ENCODE measurements around the gene C1QL4. TPM values are rescaled to one million over a fixed set of nuclear protein-coding genes. Genes with fewer than 3 reads are reported as not detected.

Gene C1QL4
- total and polyA plus RNA-seq, 2 donors (not counting 1 experiment from before 2014, with no cell fraction given): 0.17 TPM; not detected in 1

GRCh38 chr12:49294086-49294803 lies 42.7 kb downstream of the C1QL4 start:
- TF ChIP-seq CTCF (conservative IDR thresholded peaks at IDR 0.05 in 1 of 2, IDR thresholded peaks at IDR 0.05 in 1 of 2; ENCODE audit: low read depth in 1 of 2, low read length in 2 of 2) (no peak), EZH2 (IDR thresholded peaks at IDR 0.05; ENCODE audit: low read length, missing control alignments) (no peak)
- DNase-seq (ENCODE audit: low read depth in 2 of 2): no peak
- Histone ChIP-seq H3K79me2 (ENCODE audit: control insufficient read depth, insufficient read depth, low read length) (no peaks in the 10 kb centered on the region), H3K4me1 (ENCODE audit: control insufficient read depth, extremely low read depth, insufficient read depth, low read length) (no peaks in the 10 kb centered on the region), H3K27me3 (ENCODE audit: control insufficient read depth, insufficient read depth, low read length) (peaks cover 27% of the 10 kb centered on the region), H3K27ac (ENCODE audit: insufficient read depth, low read length) (no peak overlapping the region), H3K9me3 (ENCODE audit: control insufficient read depth, insufficient read depth, low read depth, low read length) (no peaks in the 10 kb centered on the region), H3K36me3 (ENCODE audit: control insufficient read depth, insufficient read depth, low read length) (no peaks in the 10 kb centered on the region), H2AFZ (ENCODE audit: low read length) (no peak overlapping the region), H3K4me3 (replicated peaks in 1 of 4; ENCODE audit: control extremely low read depth in 1 of 4, insufficient read depth in 1 of 4, low read depth in 3 of 4, low read length in 4 of 4) (no peak overlapping the region), H3K9ac (ENCODE audit: insufficient read depth, low read length) (no peak overlapping the region), H3K4me2 (ENCODE audit: extremely low read depth, insufficient read depth, low read length) (no peak overlapping the region), H4K20me1 (ENCODE audit: control insufficient read depth, extremely low read depth, insufficient read depth, low read length) (no peaks in the 10 kb centered on the region)

- Histone ChIP-seq H3K27ac (ENCODE audit: insufficient read depth, low read length) (no peak overlapping the region), H2AFZ (ENCODE audit: low read length) (peak overlapping the region; percentile 4), H3K9ac (ENCODE audit: insufficient read depth, low read length) (no peak overlapping the region), H3K4me1 (ENCODE audit: control insufficient read depth, extremely low read depth, insufficient read depth, low read length) (no peaks in the 10 kb centered on the region), H3K79me2 (ENCODE audit: control insufficient read depth, insufficient read depth, low read length) (no peaks in the 10 kb centered on the region), H4K20me1 (ENCODE audit: control insufficient read depth, extremely low read depth, insufficient read depth, low read length) (no peaks in the 10 kb centered on the region), H3K9me3 (ENCODE audit: control insufficient read depth, insufficient read depth, low read depth, low read length) (no peaks in the 10 kb centered on the region), H3K4me2 (ENCODE audit: extremely low read depth, insufficient read depth, low read length) (no peak overlapping the region), H3K4me3 (replicated peaks in 1 of 4; ENCODE audit: control extremely low read depth in 1 of 4, insufficient read depth in 1 of 4, low read depth in 3 of 4, low read length in 4 of 4) (no peak overlapping the region), H3K27me3 (ENCODE audit: control insufficient read depth, insufficient read depth, low read length) (peaks cover 24% of the 10 kb centered on the region), H3K36me3 (ENCODE audit: control insufficient read depth, insufficient read depth, low read length) (no peaks in the 10 kb centered on the region)
- TF ChIP-seq CTCF (conservative IDR thresholded peaks at IDR 0.05 in 1 of 2, IDR thresholded peaks at IDR 0.05 in 1 of 2; ENCODE audit: low read depth in 1 of 2, low read length in 2 of 2): no peak
- no peak for TF ChIP-seq EZH2 (IDR thresholded peaks at IDR 0.05; ENCODE audit: low read length, missing control alignments)
- peak in 1 of 2 donors; percentile 27 for DNase-seq (ENCODE audit: low read depth in 2 of 2)
These were observed 43.7 kb downstream of the C1QL4 start for GRCh38 chr12:49293056-49293956.

- H3K4me3 ChIP-seq (replicated peaks in 1 of 4; ENCODE audit: control extremely low read depth in 1 of 4, insufficient read depth in 1 of 4, low read depth in 3 of 4, low read length in 4 of 4): no peak overlapping the region
- TF ChIP-seq CTCF (conservative IDR thresholded peaks at IDR 0.05 in 1 of 2, IDR thresholded peaks at IDR 0.05 in 1 of 2; ENCODE audit: low read depth in 1 of 2, low read length in 2 of 2) (no peak), EZH2 (IDR thresholded peaks at IDR 0.05; ENCODE audit: low read length, missing control alignments) (no peak)
- H4K20me1 ChIP-seq (ENCODE audit: control insufficient read depth, extremely low read depth, insufficient read depth, low read length): no peaks in the 10 kb centered on the region
- no peaks in the 10 kb centered on the region for H3K4me1 ChIP-seq (ENCODE audit: control insufficient read depth, extremely low read depth, insufficient read depth, low read length)
- H3K27ac ChIP-seq (ENCODE audit: insufficient read depth, low read length): no peak overlapping the region
- no peaks in the 10 kb centered on the region for H3K36me3 ChIP-seq (ENCODE audit: control insufficient read depth, insufficient read depth, low read length)
- DNase-seq (ENCODE audit: low read depth in 2 of 2): no peak
- H3K9me3 ChIP-seq (ENCODE audit: control insufficient read depth, insufficient read depth, low read depth, low read length): no peaks in the 10 kb centered on the region
- no peak overlapping the region for H3K4me2 ChIP-seq (ENCODE audit: extremely low read depth, insufficient read depth, low read length)
- no peak overlapping the region for H3K9ac ChIP-seq (ENCODE audit: insufficient read depth, low read length)
- peaks cover 18% of the 10 kb centered on the region for H3K27me3 ChIP-seq (ENCODE audit: control insufficient read depth, insufficient read depth, low read length)
- H2AFZ ChIP-seq (ENCODE audit: low read length): no peak overlapping the region
- H3K79me2 ChIP-seq (ENCODE audit: control insufficient read depth, insufficient read depth, low read length): no peaks in the 10 kb centered on the region
These were observed 44.3 kb downstream of the C1QL4 start for GRCh38 chr12:49292729-49293055.

Data from fibroblast of lung (primary cell).